ENCODE results near the gene EEF1A2. TPM values are rescaled to one million over a fixed set of nuclear protein-coding genes. Genes with fewer than 3 reads are reported as not detected.

The EEF1A2 gene
- total RNA-seq, 4 donors from 2014 or later: 1.1 to 1.5 TPM; not detected in 2

GRCh38 chr20:63475209-63475608 lies 23.7 kb downstream of the EEF1A2 start:
- no peak for DNase-seq
- Histone ChIP-seq H3K27me3 (peaks cover 3 to 33% of the 10 kb centered on the region in 2 donors), H3K9me3 (no peaks in the 10 kb centered on the region), H3K4me1 (peaks cover 0 to 8% of the 10 kb centered on the region in 2 donors), H3K36me3 (no peaks in the 10 kb centered on the region), H3K27ac (no peak overlapping the region), H3K4me3 (no peak overlapping the region)
- TF ChIP-seq POLR2A (IDR thresholded peaks at IDR 0.05) (no peak), CTCF (IDR thresholded peaks at IDR 0.05) (no peak)
- intact Hi-C loops (cut with DNase I; ENCODE audit: low total_unique reads): no loop called here

- DNase-seq: no peak
- no peak overlapping the region for H3K4me3 ChIP-seq
- no peak for TF ChIP-seq CTCF (IDR thresholded peaks at IDR 0.05)
- no peak for TF ChIP-seq POLR2A (IDR thresholded peaks at IDR 0.05)
- peaks cover 3 to 25% of the 10 kb centered on the region in 2 donors for H3K27me3 ChIP-seq
- intact Hi-C loops (cut with DNase I; ENCODE audit: low total_unique reads): no loop called here
- H3K27ac ChIP-seq: no peak overlapping the region
- no peaks in the 10 kb centered on the region for H3K9me3 ChIP-seq
- peaks cover 0 to 8% of the 10 kb centered on the region in 2 donors for H3K4me1 ChIP-seq
- H3K36me3 ChIP-seq: no peaks in the 10 kb centered on the region
Observed at GRCh38 chr20:63473555-63474449, 25.1 kb downstream of the EEF1A2 start.

GRCh38 chr20:63472862-63473390 lies 26.0 kb downstream of the EEF1A2 start:
- TF ChIP-seq POLR2A (IDR thresholded peaks at IDR 0.05): no peak
- TF ChIP-seq CTCF (IDR thresholded peaks at IDR 0.05): no peak
- no peak overlapping the region for H3K4me3 ChIP-seq
- peaks cover 3 to 19% of the 10 kb centered on the region in 2 donors for H3K27me3 ChIP-seq

GRCh38 chr20:63471981-63472831 lies 26.7 kb downstream of the EEF1A2 start, which contains the start of gene KCNQ2:
TSS of gene KCNQ2 (minus strand) at chr20:63472655. CDS start at chr20:63472463, 192 bp downstream.
- TF ChIP-seq CTCF (IDR thresholded peaks at IDR 0.05) (no peak), POLR2A (IDR thresholded peaks at IDR 0.05) (no peak)
- Histone ChIP-seq H3K27me3 (peaks cover 3 to 19% of the 10 kb centered on the region in 2 donors), H3K4me3 (no peak within 1 kb of the TSS), H3K36me3 (no peaks in the 10 kb centered on the region), H3K9me3 (no peaks in the 10 kb centered on the region), H3K27ac (no peak within 1 kb of the TSS), H3K4me1 (peaks cover 0 to 8% of the 10 kb centered on the region in 2 donors)
- no peak for DNase-seq
- intact Hi-C loops (cut with DNase I; ENCODE audit: low total_unique reads): no loop called here

More at GRCh38 chr20:63472862-63473390, 26.0 kb downstream of the EEF1A2 start:
- Histone ChIP-seq H3K36me3 (no peaks in the 10 kb centered on the region), H3K27ac (no peak overlapping the region), H3K9me3 (no peaks in the 10 kb centered on the region), H3K4me1 (peaks cover 0 to 8% of the 10 kb centered on the region in 2 donors)
- intact Hi-C loops (cut with DNase I; ENCODE audit: low total_unique reads): no loop called here
- no peak for DNase-seq

Measured in uterus (tissue), 4 donors.